HepG2 (cell line): ENCODE measurements around the gene TOLLIP. TPM values are rescaled to one million over a fixed set of nuclear protein-coding genes. Genes with fewer than 3 reads are reported as not detected.

ENCODE experiments used
- CBX5 ChIP-seq: sonication (generic); formaldehyde crosslinking; IDR thresholded peaks from 2 replicates; pipeline ENCODE4 v1.4.0; 2020; ENCODE audit warnings: missing genetic modification reagents, borderline replicate concordance
- ELF4 ChIP-seq: sonication (generic); formaldehyde crosslinking; IDR thresholded peaks from 2 replicates; pipeline ENCODE4 v1.5.0; 2020; ENCODE audit warnings: missing genetic modification reagents, mild to moderate bottlenecking, moderate library complexity, borderline replicate concordance
- HBP1 ChIP-seq: IDR thresholded peaks from 2 replicates; pipeline ENCODE4 v1.6.1; 2016; ENCODE audit warnings: low read depth, control low read depth
- NFIB ChIP-seq: sonication (generic); formaldehyde crosslinking; IDR thresholded peaks from 2 replicates; pipeline ENCODE4 v1.9.0; 2021; ENCODE audit warnings: missing genetic modification reagents, mild to moderate bottlenecking, borderline replicate concordance
- POGK ChIP-seq: sonication (generic); formaldehyde crosslinking; conservative IDR thresholded peaks from 2 replicates; pipeline ENCODE4 v1.8.0; 2022; ENCODE audit warnings: mild to moderate bottlenecking, moderate library complexity, missing genetic modification reagents
- ZBTB10 ChIP-seq: sonication (generic); formaldehyde crosslinking; IDR thresholded peaks from 2 replicates; pipeline ENCODE4 v1.4.0; 2020; ENCODE audit warnings: missing genetic modification reagents, borderline replicate concordance
- ZBTB33 ChIP-seq: sonication (generic); formaldehyde crosslinking; IDR thresholded peaks from 2 replicates; pipeline ENCODE4 v1.4.0; 2020; ENCODE audit warnings: missing genetic modification reagents
- ZNF17 ChIP-seq: sonication (generic); formaldehyde crosslinking; IDR thresholded peaks from 2 replicates; pipeline ENCODE4 v1.5.0; 2020; ENCODE audit warnings: mild to moderate bottlenecking, missing genetic modification reagents
- ZNF317 ChIP-seq: sonication (generic); formaldehyde crosslinking; IDR thresholded peaks from 2 replicates; pipeline ENCODE4 v1.5.0; 2020; ENCODE audit warnings: mild to moderate bottlenecking, missing genetic modification reagents
- ZNF354B ChIP-seq: sonication (generic); formaldehyde crosslinking; IDR thresholded peaks from 2 replicates; pipeline ENCODE4 v1.8.0; 2022; ENCODE audit warnings: mild to moderate bottlenecking, missing genetic modification reagents
- ZNF382 ChIP-seq: sonication (generic); formaldehyde crosslinking; IDR thresholded peaks from 2 replicates; pipeline ENCODE4 v1.5.0; 2020; ENCODE audit warnings: missing genetic modification reagents, mild to moderate bottlenecking, borderline replicate concordance
- ZNF598 ChIP-seq: sonication (generic); formaldehyde crosslinking; IDR thresholded peaks from 2 replicates; pipeline ENCODE4 v1.5.1; 2020; ENCODE audit warnings: mild to moderate bottlenecking, missing genetic modification reagents, borderline replicate concordance
- ZSCAN30 ChIP-seq: sonication (generic); formaldehyde crosslinking; IDR thresholded peaks from 2 replicates; pipeline ENCODE4 v1.5.0; 2020; ENCODE audit warnings: mild to moderate bottlenecking, missing genetic modification reagents
- polyA plus RNA-seq, 8 experiments: library from polyadenylated mRNA; depleted of rRNA in 3 of 8; stranded (reverse) in 7 of 8; unstranded in 1 of 8; fragments of >200 nt; fragmentation: Illumina TruSeq in 4 of 8; extraction: Trizol in 4 of 8; gene quantifications; 2 replicates each; pipeline versions ENCODE4 v1.2.1 to v1.2.3, GENCODE V29; 2011 to 2016; ENCODE audit warnings: low read depth in 4 of 8, missing spikeins in 1 of 8, mixed read lengths in 1 of 8; ENCODE audit not compliant: insufficient read depth in 1 of 8
- total RNA-seq, 5 experiments: library from RNA; depleted of rRNA; stranded (reverse); fragments of >200 nt; fragmentation: Illumina TruSeq; extraction: Trizol; gene quantifications; 2 replicates each; pipeline ENCODE4 v1.2.3, GENCODE V29; 2016; ENCODE audit warnings: low read depth in 1 of 5
- TF ChIP-seq, protein P1 (sequence below): sonication (generic); formaldehyde crosslinking; conservative IDR thresholded peaks from 2 replicates; pipeline ENCODE4 v1.4.0; 2020; ENCODE audit warnings: missing genetic modification reagents
- TF ChIP-seq, protein P2 (sequence below): sonication (generic); formaldehyde crosslinking; IDR thresholded peaks from 2 replicates; pipeline ENCODE4 v1.4.0; 2020; ENCODE audit warnings: missing genetic modification reagents

The TOLLIP gene
- total and polyA plus RNA-seq, 2 of the 13 experiments (the other 11 are each of a cell fraction or from before 2014, with no cell fraction given): 25.9 to 47.5 TPM

DNA sequence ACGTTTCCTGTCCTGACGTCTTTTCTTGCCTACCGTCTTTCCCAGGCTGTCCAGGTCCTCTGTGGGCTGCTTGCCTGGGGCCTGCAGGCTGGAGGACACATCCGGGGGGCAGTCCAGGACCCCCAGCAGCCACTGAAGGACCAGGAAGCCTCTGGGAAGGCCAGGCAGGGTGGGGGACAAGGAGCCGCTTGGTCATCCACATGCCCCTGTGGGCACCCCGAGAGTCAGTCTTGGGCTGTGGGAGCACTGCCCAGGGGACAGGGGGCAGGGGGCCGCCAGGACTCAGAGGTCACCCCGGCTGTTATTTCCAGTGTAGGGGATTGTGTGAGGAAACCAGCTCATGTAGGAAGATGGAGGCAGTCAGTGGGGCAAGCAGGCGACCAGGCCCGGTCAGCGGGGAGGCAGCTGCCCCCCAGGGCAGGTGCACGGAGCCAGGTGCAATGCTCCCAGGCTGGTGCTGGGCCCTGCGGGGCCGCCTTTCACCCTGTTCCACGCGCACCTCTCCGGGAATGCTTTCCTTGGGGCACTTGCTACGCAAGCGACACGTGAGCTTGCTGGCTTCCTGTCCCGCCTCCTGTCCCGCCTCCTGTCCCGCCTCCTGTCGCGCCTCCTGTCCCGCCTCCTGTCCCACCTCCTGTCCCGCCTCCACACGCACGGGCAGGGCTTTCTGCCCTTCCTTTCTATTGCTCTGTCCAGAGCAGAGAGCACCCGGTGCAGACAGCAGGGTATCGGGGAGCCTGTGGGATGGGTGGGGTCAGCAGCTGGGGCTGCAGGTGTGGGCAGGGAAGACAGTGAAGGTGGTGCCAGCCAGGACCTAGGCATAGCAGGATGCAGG lies 47.0 kb downstream of the TOLLIP start (continued):
- TF ChIP-seq HBP1 (CRISPR knock-in tag) (no peak), CBX5 (peak; percentile 67; the same call in 1 of the 2 replicates), ZBTB33 (CRISPR knock-in tag) (no peak; the same call in 1 of the 2 replicates), ZNF17 (no peak), POGK (CRISPR knock-in tag) (0 out of 2 replicates have a peak, but pooled peaks have one; percentile 45), ZNF317 (CRISPR knock-in tag) (0 out of 2 replicates have a peak, but pooled peaks have one; percentile 37), ZBTB10 (CRISPR knock-in tag) (no peak), ELF4 (no peak), ZNF382 (no peak), ZSCAN30 (CRISPR knock-in tag) (no peak), ZNF598 (CRISPR knock-in tag) (no peak), ZNF354B (CRISPR knock-in tag) (0 out of 2 replicates have a peak, but pooled peaks have one; percentile 49), NFIB (CRISPR knock-in tag) (no peak)
- TF ChIP-seq, protein P1, sequence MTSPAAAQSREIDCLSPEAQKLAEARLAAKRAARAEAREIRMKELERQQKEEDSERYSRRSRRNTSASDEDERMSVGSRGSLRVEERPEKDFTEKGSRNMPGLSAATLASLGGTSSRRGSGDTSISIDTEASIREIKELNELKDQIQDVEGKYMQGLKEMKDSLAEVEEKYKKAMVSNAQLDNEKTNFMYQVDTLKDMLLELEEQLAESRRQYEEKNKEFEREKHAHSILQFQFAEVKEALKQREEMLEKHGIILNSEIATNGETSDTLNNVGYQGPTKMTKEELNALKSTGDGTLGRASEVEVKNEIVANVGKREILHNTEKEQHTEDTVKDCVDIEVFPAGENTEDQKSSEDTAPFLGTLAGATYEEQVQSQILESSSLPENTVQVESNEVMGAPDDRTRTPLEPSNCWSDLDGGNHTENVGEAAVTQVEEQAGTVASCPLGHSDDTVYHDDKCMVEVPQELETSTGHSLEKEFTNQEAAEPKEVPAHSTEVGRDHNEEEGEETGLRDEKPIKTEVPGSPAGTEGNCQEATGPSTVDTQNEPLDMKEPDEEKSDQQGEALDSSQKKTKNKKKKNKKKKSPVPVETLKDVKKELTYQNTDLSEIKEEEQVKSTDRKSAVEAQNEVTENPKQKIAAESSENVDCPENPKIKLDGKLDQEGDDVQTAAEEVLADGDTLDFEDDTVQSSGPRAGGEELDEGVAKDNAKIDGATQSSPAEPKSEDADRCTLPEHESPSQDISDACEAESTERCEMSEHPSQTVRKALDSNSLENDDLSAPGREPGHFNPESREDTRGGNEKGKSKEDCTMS (CRISPR knock-in tag): no peak
- TF ChIP-seq, protein P2, sequence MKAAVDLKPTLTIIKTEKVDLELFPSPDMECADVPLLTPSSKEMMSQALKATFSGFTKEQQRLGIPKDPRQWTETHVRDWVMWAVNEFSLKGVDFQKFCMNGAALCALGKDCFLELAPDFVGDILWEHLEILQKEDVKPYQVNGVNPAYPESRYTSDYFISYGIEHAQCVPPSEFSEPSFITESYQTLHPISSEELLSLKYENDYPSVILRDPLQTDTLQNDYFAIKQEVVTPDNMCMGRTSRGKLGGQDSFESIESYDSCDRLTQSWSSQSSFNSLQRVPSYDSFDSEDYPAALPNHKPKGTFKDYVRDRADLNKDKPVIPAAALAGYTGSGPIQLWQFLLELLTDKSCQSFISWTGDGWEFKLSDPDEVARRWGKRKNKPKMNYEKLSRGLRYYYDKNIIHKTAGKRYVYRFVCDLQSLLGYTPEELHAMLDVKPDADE: no peak
